Measurements from ENCODE around the gene SIRT7.

The SIRT7 gene, protein sequence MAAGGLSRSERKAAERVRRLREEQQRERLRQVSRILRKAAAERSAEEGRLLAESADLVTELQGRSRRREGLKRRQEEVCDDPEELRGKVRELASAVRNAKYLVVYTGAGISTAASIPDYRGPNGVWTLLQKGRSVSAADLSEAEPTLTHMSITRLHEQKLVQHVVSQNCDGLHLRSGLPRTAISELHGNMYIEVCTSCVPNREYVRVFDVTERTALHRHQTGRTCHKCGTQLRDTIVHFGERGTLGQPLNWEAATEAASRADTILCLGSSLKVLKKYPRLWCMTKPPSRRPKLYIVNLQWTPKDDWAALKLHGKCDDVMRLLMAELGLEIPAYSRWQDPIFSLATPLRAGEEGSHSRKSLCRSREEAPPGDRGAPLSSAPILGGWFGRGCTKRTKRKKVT

GRCh38 chr17:81917565-81918332 lies at the start of gene SIRT7:
SIRT7 (minus strand) TSS chr17:81918176; CDS start chr17:81918131, 45 bp downstream.
- DNase-seq = peak; percentile 92

DNA sequence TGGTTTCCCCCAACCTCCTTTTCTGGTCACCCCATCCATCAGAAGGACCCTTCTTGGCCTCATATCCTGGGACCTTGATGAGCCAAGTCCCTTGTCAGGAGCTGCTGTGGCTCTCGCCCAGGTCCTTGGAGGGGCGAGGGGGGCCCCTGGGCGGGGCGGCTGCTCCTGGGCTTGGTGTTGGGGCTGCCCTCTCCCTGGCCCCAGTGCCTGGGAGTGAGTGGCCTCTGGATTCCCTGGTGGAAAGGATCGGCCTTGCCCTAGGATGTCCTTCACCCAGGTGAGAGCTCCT lies 49.2 kb upstream of the SIRT7 start:
- no peak for DNase-seq

DNA sequence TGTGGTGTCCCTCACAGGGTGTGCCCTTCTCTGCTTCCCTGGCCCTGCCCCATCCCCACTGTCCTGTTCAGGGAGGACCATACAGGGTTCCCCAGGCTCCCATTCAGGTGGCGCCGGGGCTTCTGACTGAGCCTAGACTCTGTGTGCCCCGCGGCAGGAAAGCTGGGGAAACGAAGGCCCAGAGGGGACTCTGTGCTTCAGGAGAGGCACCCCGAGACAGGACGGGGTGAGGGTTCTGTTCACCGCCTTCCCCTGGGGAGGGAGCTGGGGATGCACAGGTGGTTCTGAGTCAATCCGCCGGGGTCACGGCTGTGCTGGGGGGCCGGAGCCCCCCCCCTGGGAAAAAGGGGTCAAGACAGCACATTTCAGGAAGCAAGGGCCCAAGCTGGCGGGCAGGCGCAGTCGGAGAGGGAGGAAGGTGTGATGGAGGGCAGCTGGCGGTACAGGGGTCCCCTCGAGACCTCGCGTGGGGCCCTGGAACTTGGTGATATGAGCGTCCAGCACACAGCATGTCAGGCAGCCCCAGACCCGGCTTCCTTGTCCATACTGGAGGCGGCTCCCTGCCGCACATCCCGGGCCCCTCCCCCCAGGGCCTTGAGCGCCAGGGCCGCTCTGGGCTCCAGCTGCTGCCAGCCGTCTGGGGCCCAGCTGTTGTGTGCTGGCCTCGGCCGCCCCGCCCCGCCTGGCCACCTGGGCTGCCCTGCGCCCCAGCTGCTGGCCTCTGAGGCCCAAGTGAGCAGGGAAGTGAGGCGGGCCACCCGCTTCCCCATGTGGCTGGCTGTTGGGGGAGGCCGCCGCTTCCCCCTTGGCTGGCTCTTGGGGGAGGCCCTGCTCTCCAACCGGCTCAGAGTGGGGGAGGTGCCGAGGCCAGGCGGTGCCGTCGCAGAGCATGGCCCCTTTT lies 48.6 kb upstream of the SIRT7 start:
- no peak for DNase-seq

- no peak for DNase-seq
Measured at GRCh38 chr17:81964081-81964849, 46.3 kb upstream of the SIRT7 start.

GRCh38 chr17:81962499-81963441 lies 44.8 kb upstream of the SIRT7 start:
- DNase-seq = no peak

- no peak for DNase-seq
Measured at GRCh38 chr17:81961521-81962498, 43.8 kb upstream of the SIRT7 start.

GRCh38 chr17:81961087-81961511 lies 43.1 kb upstream of the SIRT7 start, which contains the start of gene NOTUM:
NOTUM (minus strand) TSS chr17:81961187; CDS start chr17:81960909, 278 bp downstream.
- peak; percentile 40 for DNase-seq

- no peak for DNase-seq
Measured at GRCh38 chr17:81960130-81960958, 42.4 kb upstream of the SIRT7 start.

DNA sequence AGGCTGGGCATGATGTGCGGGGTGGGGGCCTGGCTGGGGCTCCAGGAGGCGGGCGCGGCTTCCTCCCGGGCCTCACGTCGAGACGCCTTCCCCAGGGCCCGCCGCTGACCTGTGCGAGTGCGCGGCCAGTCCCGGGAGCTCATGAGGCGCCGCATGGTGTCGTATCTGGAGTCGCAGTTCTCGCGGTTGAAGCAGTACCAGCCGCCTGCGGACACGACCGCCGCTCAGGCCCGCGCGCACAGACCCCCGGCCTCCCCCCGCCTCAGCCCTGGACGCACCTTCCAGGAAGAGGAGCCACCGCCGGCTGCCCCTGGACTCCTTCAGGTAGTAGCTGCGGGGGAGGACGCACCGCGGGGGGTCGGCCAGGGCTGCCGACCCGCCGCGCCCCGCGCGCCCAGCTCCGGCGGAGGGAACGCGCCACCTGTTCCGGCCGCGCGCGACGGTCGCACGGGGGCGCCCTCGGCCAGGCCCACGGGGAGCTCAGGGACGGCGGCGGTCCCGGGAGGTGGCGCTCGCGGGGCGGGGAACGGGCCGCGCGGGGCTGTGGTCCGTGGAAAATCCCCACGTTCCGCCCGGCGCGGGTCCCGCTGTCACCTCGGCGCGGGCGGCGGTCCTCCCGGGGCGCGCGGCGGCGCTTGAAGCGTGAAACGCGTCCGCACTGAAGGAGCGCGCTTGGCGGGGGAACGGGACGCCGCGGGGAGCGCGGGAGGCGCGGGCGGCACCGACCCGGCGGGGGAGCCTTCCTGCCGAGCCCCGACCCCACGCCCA lies 41.6 kb upstream of the SIRT7 start:
- peak; percentile 72 for DNase-seq

DNA sequence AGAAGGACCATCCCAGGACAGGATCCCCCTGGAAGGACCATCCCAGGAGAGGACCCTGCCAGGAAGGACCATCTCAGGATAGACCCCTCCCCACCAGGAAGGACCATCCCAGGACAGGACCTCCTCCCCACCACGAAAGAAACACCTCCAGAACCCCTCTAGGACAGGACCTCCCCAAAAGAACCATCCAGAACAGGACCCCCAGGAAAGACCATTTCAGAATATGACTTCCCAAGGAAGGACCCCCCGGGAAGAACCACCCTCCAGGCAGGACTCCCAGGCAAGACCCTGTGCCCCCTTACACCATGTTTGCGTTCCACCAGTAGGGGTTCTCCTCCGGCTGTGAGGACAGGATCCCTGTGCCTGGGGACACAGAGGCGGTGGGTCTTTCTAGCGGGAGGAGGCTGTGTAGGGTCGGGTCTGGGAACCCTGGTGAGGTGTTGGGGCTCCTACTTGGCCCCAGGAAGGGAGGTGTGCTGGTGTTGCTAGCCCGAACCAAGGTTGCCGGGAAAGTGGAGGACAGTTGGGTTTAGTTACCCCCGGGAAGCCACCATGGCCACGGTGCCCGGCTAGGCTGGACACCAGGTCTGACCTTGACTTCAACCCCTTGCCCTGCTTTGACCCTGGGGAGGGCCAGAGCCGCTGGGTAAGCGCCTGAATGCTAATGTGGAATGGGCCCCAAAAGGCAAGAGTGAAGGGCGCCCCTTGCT lies 40.8 kb upstream of the SIRT7 start:
- DNase-seq = no peak

GRCh38 chr17:81957691-81958432 lies 39.9 kb upstream of the SIRT7 start:
- DNase-seq = no peak

GRCh38 chr17:81956607-81957589 lies 38.9 kb upstream of the SIRT7 start:
- DNase-seq = no peak

DNA sequence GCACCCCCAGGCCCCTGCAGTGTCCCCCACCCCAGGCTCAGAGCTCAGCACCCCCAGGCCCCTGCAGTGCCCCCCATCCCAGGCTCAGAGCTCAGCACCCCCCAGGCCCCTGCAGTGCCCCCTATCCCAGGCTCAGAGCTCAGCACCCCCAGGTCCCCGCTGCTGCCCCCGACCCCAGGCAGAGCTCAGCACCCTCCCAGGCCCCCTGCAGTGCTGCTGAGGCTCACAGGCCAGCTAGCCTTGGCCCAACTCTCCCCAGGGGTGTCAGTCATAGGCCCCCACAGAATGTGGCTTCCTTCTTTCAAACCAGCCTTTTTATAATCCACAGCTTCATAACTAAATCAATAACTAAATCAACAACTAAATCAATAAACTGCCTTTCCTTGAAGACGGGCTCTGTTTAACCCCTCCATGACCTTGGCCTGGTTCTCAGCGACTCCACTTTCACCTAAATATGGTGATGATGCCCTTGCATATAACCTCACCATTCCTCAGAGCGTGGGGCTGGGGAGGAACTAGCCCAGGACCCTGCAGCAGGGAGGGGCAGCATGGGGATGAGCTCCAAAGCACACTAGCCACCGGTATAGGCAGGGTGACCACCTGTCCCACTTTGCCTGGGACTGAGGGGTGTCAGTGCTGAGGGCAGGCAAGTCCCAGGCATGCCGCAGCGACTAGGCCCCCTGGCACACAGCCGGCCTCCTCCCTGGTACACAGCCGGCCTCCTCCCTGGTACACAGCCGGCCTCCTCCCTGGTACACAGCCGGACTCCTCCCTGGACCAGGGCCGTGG lies 38.0 kb upstream of the SIRT7 start:
- DNase-seq = no peak

DNA sequence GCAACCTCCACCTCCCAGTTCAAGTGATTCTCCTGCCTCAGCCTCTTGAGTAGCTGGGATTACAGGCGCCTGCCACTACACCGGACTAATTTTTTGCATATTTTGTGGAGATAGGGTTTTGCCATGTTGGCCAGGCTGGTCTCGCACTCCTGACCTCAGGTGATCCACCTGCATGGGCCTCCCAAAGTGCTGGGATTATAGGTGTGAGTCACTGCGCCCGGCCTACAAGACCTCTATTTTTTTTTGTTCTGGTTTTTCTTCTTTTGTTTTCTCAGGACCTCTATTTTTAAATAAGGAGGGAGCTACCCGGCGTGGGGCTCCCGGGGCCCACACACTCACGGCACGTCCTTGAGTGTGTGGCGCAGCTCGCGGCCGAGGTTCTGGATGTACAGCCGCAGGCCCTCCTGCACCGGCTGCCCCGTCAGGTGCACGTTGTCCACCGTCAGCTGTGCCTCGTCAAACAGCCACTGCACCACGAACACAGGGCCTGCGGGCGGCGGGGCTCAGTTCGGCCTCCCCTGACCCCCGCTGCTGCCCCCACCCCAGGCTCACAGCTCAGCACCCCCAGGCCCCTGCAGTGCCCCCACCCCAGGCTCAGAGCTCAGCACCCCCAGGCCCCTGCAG lies 37.2 kb upstream of the SIRT7 start:
- no peak for DNase-seq

Measured in OCI-M1 (cell line).